ENCODE data around the gene SARDH.

DNA sequence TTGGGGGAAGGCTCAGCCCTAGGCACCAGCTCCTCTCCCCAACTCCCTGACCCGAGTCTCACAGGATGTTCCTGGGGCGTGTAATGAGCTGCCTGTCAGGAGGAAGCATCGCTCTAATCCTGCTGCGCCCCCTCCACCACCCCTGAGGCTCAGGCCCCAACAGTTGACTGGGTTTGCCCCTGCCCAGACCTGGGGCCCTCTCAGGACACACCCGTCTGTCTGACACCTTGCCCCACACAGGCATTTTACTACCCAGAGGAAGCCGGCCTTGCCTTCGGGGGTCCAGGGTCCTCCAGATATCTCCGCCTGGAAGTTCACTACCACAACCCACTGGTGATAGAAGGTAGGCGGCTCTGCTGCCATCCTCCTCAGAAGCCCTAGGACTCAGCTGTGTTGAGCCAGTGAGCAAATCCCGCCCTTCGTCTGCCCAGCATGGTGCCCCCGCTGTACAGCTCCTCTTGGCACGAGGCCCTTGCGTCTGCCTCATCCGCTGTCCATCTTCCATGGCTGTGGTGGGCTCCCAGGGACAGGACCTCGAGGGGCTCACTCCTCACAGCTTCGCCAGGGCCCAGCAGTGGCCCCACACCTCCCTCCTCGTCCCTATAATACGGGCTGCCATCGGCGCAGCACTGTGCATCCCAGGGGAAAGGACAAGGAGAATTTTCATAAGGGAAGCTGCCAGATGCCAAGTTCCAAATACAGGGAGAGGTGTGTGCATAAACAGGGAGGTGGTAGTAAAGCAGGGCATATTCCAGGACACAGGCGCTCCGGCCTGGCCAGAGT is 94.0 kb downstream of the SARDH start:
- TF ChIP-seq, protein P1, sequence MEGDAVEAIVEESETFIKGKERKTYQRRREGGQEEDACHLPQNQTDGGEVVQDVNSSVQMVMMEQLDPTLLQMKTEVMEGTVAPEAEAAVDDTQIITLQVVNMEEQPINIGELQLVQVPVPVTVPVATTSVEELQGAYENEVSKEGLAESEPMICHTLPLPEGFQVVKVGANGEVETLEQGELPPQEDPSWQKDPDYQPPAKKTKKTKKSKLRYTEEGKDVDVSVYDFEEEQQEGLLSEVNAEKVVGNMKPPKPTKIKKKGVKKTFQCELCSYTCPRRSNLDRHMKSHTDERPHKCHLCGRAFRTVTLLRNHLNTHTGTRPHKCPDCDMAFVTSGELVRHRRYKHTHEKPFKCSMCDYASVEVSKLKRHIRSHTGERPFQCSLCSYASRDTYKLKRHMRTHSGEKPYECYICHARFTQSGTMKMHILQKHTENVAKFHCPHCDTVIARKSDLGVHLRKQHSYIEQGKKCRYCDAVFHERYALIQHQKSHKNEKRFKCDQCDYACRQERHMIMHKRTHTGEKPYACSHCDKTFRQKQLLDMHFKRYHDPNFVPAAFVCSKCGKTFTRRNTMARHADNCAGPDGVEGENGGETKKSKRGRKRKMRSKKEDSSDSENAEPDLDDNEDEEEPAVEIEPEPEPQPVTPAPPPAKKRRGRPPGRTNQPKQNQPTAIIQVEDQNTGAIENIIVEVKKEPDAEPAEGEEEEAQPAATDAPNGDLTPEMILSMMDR (IDR thresholded peaks at IDR 0.05; ENCODE audit: low read length): no peak
- TF ChIP-seq EZH2 (IDR thresholded peaks at IDR 0.05; ENCODE audit: borderline replicate concordance, low read length): no peak
